Measurements from ENCODE around the gene KLHL35. TPM values are rescaled to one million over a fixed set of nuclear protein-coding genes. Genes with fewer than 3 reads are reported as not detected.
A peak's percentile ranks its signal among the peaks of the same experiment; 100 is the strongest.

Gene KLHL35
- total RNA-seq, 1 donor from 2014 or later, result not detected

GRCh38 chr11:75399344-75400145 is 33.5 kb downstream of the KLHL35 start, which contains the start of gene RPS3:
Gene RPS3, plus strand, starts transcription at chr11:75399518. Its CDS starts 30 bp downstream, at chr11:75399548.
- Histone ChIP-seq H3K4me1 (peaks cover 27% of the 10 kb centered on the region), H3K27me3 (no peaks in the 10 kb centered on the region), H3K36me3 (peaks cover 0 to 35% of the 10 kb centered on the region in 2 donors), H3K9me3 (no peaks in the 10 kb centered on the region), H3K4me3 (peak within 1 kb of the TSS; percentile 67 to 89), H3K27ac (peak within 1 kb of the TSS; percentile 88)
- intact Hi-C loops (cut with DNase I), result no loop called here
- TF ChIP-seq POLR2AphosphoS5 (IDR thresholded peaks at IDR 0.05; ENCODE audit: insufficient read depth in 1 of 2, low read depth in 1 of 2) (peak; percentile 98 to 100), POLR2A (IDR thresholded peaks at IDR 0.05) (peak in 1 of 2 donors; percentile 80), CTCF (IDR thresholded peaks at IDR 0.05) (peak in 2 of 3 experiments; percentile 6 to 20)
- DNase-seq (ENCODE audit: extremely low spot score in 2 of 2), result peak in 1 of 2 donors; percentile 92

- H3K36me3 ChIP-seq, result peaks cover 0 to 28% of the 10 kb centered on the region in 2 donors
- H3K4me3 ChIP-seq, result peak overlapping the region in 1 of 2 donors; percentile 67
- H3K27ac ChIP-seq, result peak overlapping the region; percentile 88
- peaks cover 27% of the 10 kb centered on the region for H3K4me1 ChIP-seq
- no peak for DNase-seq (ENCODE audit: extremely low spot score in 2 of 2)
- no peak for TF ChIP-seq POLR2AphosphoS5 (IDR thresholded peaks at IDR 0.05; ENCODE audit: insufficient read depth in 1 of 2, low read depth in 1 of 2)
- no peak for TF ChIP-seq CTCF (IDR thresholded peaks at IDR 0.05)
- TF ChIP-seq POLR2A (IDR thresholded peaks at IDR 0.05), result no peak
- intact Hi-C loops (cut with DNase I), result no loop called here
- no peaks in the 10 kb centered on the region for H3K27me3 ChIP-seq
- H3K9me3 ChIP-seq, result no peaks in the 10 kb centered on the region
Measured at GRCh38 chr11:75398906-75399305, 34.1 kb downstream of the KLHL35 start.

- H3K4me1 ChIP-seq, result no peaks in the 10 kb centered on the region
- intact Hi-C loops (cut with DNase I), result no loop called here
- H3K27ac ChIP-seq, result no peak overlapping the region
- no peaks in the 10 kb centered on the region for H3K9me3 ChIP-seq
- TF ChIP-seq POLR2AphosphoS5 (IDR thresholded peaks at IDR 0.05; ENCODE audit: insufficient read depth in 1 of 2, low read depth in 1 of 2) (no peak), CTCF (IDR thresholded peaks at IDR 0.05) (no peak)
- no peak overlapping the region for H3K4me3 ChIP-seq
- no peaks in the 10 kb centered on the region for H3K36me3 ChIP-seq
- H3K27me3 ChIP-seq, result no peaks in the 10 kb centered on the region
- no peak for DNase-seq (ENCODE audit: extremely low spot score in 2 of 2)
Measured at GRCh38 chr11:75394085-75394840, 38.7 kb downstream of the KLHL35 start.

- Histone ChIP-seq H3K27ac (no peak overlapping the region), H3K27me3 (no peaks in the 10 kb centered on the region), H3K36me3 (no peaks in the 10 kb centered on the region), H3K4me3 (no peak overlapping the region), H3K4me1 (peaks cover 6% of the 10 kb centered on the region), H3K9me3 (no peaks in the 10 kb centered on the region)
- DNase-seq (ENCODE audit: extremely low spot score in 2 of 2), result no peak
- intact Hi-C loops (cut with DNase I), result no loop called here
- no peak for TF ChIP-seq POLR2AphosphoS5 (IDR thresholded peaks at IDR 0.05; ENCODE audit: insufficient read depth in 1 of 2, low read depth in 1 of 2)
- no peak for TF ChIP-seq CTCF (IDR thresholded peaks at IDR 0.05)
- TF ChIP-seq POLR2A (IDR thresholded peaks at IDR 0.05), result no peak
Measured at GRCh38 chr11:75389925-75390324, 43.1 kb downstream of the KLHL35 start.

Measured in vagina (tissue), 2 donors.